CD4-positive, alpha-beta T cell (primary cell): ENCODE measurements around the gene GADL1. TPM values are rescaled to one million over a fixed set of nuclear protein-coding genes. Genes with fewer than 3 reads are reported as not detected.

Experiments used
- ATAC-seq: fragments of 200-7000 bp; cut with Tn5 transposase; one replicate; pipeline ENCODE4 v1.10.0; 2022; ENCODE audit warnings: mild to moderate bottlenecking; ENCODE audit not compliant: poor library complexity
- CTCF ChIA-PET: fragments of 350-600 bp; sonication (Branson Sonifier 250); formaldehyde crosslinking; loops from one replicate; lab custom pipeline; 2021; ENCODE audit warnings: antibody characterized with exemption, inconsistent platforms; lab: Charles Lee
- POLR2A ChIA-PET: fragments of 350-600 bp; sonication (Branson Sonifier 250); formaldehyde crosslinking; loops from one replicate; lab custom pipeline; 2021; ENCODE audit warnings: antibody characterized with exemption, inconsistent platforms; lab: Charles Lee
- DNase-seq, 14 experiments: peaks; one replicate each; pipeline ENCODE4 v3.0.0-alpha.2; 2013 to 2020; ENCODE audit warnings: mixed read lengths in 2 of 14
- H3K27ac ChIP-seq, 2 donors: one replicate each; pipeline versions ENCODE4 v1.5.1 to v1.7.0; 2013; ENCODE audit warnings: low read length in 2 of 2, low read depth in 1 of 2, mild to moderate bottlenecking in 1 of 2
- H3K27me3 ChIP-seq, 2 experiments: 1 replicate in 1 of 2; 2 replicates in 1 of 2; pipeline versions ENCODE4 v1.6.1 to v1.7.0; 2013; ENCODE audit warnings: low read length in 2 of 2, control low read depth in 1 of 2, mild to moderate bottlenecking in 1 of 2, moderate library complexity in 1 of 2; ENCODE audit not compliant: insufficient read depth in 2 of 2, control insufficient read depth in 1 of 2
- H3K36me3 ChIP-seq: one replicate; pipeline ENCODE4 v1.6.1; 2013; ENCODE audit warnings: low read length, control low read depth; ENCODE audit not compliant: insufficient read depth
- H3K4me1 ChIP-seq: one replicate; pipeline ENCODE4 v1.6.1; 2013; ENCODE audit warnings: low read length, control low read depth; ENCODE audit not compliant: insufficient read depth
- H3K4me3 ChIP-seq: one replicate; pipeline ENCODE4 v1.5.1; 2013; ENCODE audit warnings: mild to moderate bottlenecking, low read length, moderate library complexity
- H3K9me3 ChIP-seq, 2 experiments: 1 replicate in 1 of 2; 2 replicates in 1 of 2; pipeline versions ENCODE4 v1.6.1 to v1.7.0; 2013; ENCODE audit warnings: low read length in 2 of 2, mild to moderate bottlenecking in 2 of 2, control low read depth in 1 of 2, moderate library complexity in 1 of 2; ENCODE audit not compliant: control insufficient read depth in 1 of 2, insufficient read depth in 1 of 2
- H3K27ac Mint-ChIP-seq: one replicate; pipeline ENCODE4 v1.8.0; 2020; ENCODE audit warnings: mixed read lengths
- H3K27me3 Mint-ChIP-seq: one replicate; pipeline ENCODE4 v1.8.0; 2021; ENCODE audit warnings: mixed read lengths
- H3K36me3 Mint-ChIP-seq: one replicate; pipeline ENCODE4 v1.8.0; 2021; ENCODE audit warnings: low read depth, mixed read lengths
- H3K4me1 Mint-ChIP-seq: one replicate; pipeline ENCODE4 v1.8.0; 2021; ENCODE audit warnings: low read depth, mixed read lengths
- H3K4me3 Mint-ChIP-seq: one replicate; pipeline ENCODE4 v1.8.0; 2020; ENCODE audit warnings: mild to moderate bottlenecking, mixed read lengths
- H3K9me3 Mint-ChIP-seq: one replicate; pipeline ENCODE4 v1.8.0; 2020; ENCODE audit warnings: mixed read lengths
- CTCF ChIP-seq: fragments of 200-600 bp; IDR thresholded peaks from one replicate; pipeline ENCODE4 v1.8.0; 2022; ENCODE audit warnings: antibody characterized with exemption, mild to moderate bottlenecking
- intact Hi-C, 2 experiments: fragments of 100-400 bp; cut with DNase I in 1 of 2; cut with micrococcal nuclease in 1 of 2; formaldehyde crosslinking; loops; one replicate each; pipeline versions ENCODE4 v1.15.1 to v1.9.0; 2023 to 2025; cut with DNase I, micrococcal nuclease
- total RNA-seq, 174 experiments: library from RNA in 2 of 174; stranded (reverse) in 2 of 174; gene quantifications; one replicate each; pipeline ENCODE4 v1.2.3 and lab custom pipeline; 2021 to 2026

The GADL1 gene
- total RNA-seq, 2 experiments from 2014 or later, result not detected

- CTCF ChIA-PET, result no interaction called here
- Mint-ChIP-seq H3K27ac (no peak overlapping the region), H3K4me1 (no peaks in the 10 kb centered on the region), H3K9me3 (peaks cover 2% of the 10 kb centered on the region), H3K36me3 (no peaks in the 10 kb centered on the region), H3K4me3 (no peak overlapping the region), H3K27me3 (no peaks in the 10 kb centered on the region)
- no peaks in the 10 kb centered on the region for H3K27me3 ChIP-seq
- POLR2A ChIA-PET, result no interaction called here
- no peak for TF ChIP-seq CTCF
- intact Hi-C loops, result no loop called here
- peaks cover 0 to 10% of the 10 kb centered on the region in 2 experiments for H3K9me3 ChIP-seq
- DNase-seq, result no peak
- H3K27ac ChIP-seq, result no peak overlapping the region
- no peak for ATAC-seq
- H3K4me1 ChIP-seq, result no peaks in the 10 kb centered on the region
- H3K4me3 ChIP-seq, result no peak overlapping the region
- no peaks in the 10 kb centered on the region for H3K36me3 ChIP-seq
Measured at GRCh38 chr3:30919564-30919963, 25.1 kb upstream of the GADL1 start.

- POLR2A ChIA-PET, result no interaction called here
- no peaks in the 10 kb centered on the region for H3K27me3 ChIP-seq
- no peak for ATAC-seq
Measured at GRCh38 chr3:30918761-30919160, 24.3 kb upstream of the GADL1 start.

GRCh38 chr3:30915782-30916181, 21.3 kb upstream of the GADL1 start:
- Mint-ChIP-seq H3K27ac (no peak overlapping the region), H3K27me3 (no peaks in the 10 kb centered on the region), H3K4me1 (no peaks in the 10 kb centered on the region), H3K4me3 (no peak overlapping the region), H3K36me3 (no peaks in the 10 kb centered on the region), H3K9me3 (no peaks in the 10 kb centered on the region)
- Histone ChIP-seq H3K4me1 (no peaks in the 10 kb centered on the region), H3K27me3 (no peaks in the 10 kb centered on the region), H3K4me3 (no peak overlapping the region), H3K9me3 (peaks cover 0 to 8% of the 10 kb centered on the region in 2 experiments), H3K36me3 (no peaks in the 10 kb centered on the region), H3K27ac (no peak overlapping the region)
- POLR2A ChIA-PET, result no interaction called here
- DNase-seq (no peak), ATAC-seq (no peak)
- no peak for TF ChIP-seq CTCF
- intact Hi-C loops, result no loop called here
- CTCF ChIA-PET, result no interaction called here

More at GRCh38 chr3:30918761-30919160, 24.3 kb upstream of the GADL1 start:
- TF ChIP-seq CTCF, result no peak
- CTCF ChIA-PET, result interaction anchor here (0.6 kb wide), 1 partner anchor 1887 kb away, joined by 3 read pairs; no protein-coding TSS in a partner anchor
- intact Hi-C loops, result no loop called here
- H3K4me1 Mint-ChIP-seq, result no peaks in the 10 kb centered on the region
- Histone ChIP-seq H3K4me1 (no peaks in the 10 kb centered on the region), H3K9me3 (peaks cover 0 to 10% of the 10 kb centered on the region in 2 experiments), H3K27ac (no peak overlapping the region), H3K4me3 (no peak overlapping the region), H3K36me3 (no peaks in the 10 kb centered on the region)
- H3K27me3 Mint-ChIP-seq, result no peaks in the 10 kb centered on the region
- no peak overlapping the region for H3K27ac Mint-ChIP-seq
- no peak for DNase-seq
- no peaks in the 10 kb centered on the region for H3K36me3 Mint-ChIP-seq
- no peak overlapping the region for H3K4me3 Mint-ChIP-seq
- peaks cover 2% of the 10 kb centered on the region for H3K9me3 Mint-ChIP-seq
